Right lobe of liver (tissue), 4 donors: ENCODE measurements around the gene TEN1.

Experiments used
- POLR2A ChIP-seq: fragments of 450-650 bp; IDR thresholded peaks from one replicate; pipeline ENCODE4 v1.6.1; 2017; ENCODE audit warnings: antibody characterized with exemption, mild to moderate bottlenecking
- TF ChIP-seq, protein P1 (sequence below), 4 donors: fragments of 200-600 bp in 3 of 4; fragments of 450-650 bp in 1 of 4; IDR thresholded peaks; one replicate each; pipeline versions ENCODE4 v1.5.1 to v1.8.0; 2016 to 2022; ENCODE audit warnings: antibody characterized with exemption in 4 of 4, mild to moderate bottlenecking in 2 of 4
- donor health status: DM: no; HTN: no; CAD: no.
- donor health status: DM: no; HTN: no; CAD: no.
- donor health status: DM: no; HTN: yes; CAD: no.

GRCh38 chr17:76009447-76009846 is 30.4 kb downstream of the TEN1 start:
- TF ChIP-seq, protein P1, sequence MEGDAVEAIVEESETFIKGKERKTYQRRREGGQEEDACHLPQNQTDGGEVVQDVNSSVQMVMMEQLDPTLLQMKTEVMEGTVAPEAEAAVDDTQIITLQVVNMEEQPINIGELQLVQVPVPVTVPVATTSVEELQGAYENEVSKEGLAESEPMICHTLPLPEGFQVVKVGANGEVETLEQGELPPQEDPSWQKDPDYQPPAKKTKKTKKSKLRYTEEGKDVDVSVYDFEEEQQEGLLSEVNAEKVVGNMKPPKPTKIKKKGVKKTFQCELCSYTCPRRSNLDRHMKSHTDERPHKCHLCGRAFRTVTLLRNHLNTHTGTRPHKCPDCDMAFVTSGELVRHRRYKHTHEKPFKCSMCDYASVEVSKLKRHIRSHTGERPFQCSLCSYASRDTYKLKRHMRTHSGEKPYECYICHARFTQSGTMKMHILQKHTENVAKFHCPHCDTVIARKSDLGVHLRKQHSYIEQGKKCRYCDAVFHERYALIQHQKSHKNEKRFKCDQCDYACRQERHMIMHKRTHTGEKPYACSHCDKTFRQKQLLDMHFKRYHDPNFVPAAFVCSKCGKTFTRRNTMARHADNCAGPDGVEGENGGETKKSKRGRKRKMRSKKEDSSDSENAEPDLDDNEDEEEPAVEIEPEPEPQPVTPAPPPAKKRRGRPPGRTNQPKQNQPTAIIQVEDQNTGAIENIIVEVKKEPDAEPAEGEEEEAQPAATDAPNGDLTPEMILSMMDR (IDR thresholded peaks at IDR 0.05), result no peak
- TF ChIP-seq POLR2A, result no peak
